Measurements from ENCODE around the gene TH.

GRCh38 chr11:2116680-2117079 lies 54.9 kb downstream of the TH start:
- TF ChIP-seq CTCF (IDR thresholded peaks at IDR 0.05) (no peak), POLR2A (IDR thresholded peaks at IDR 0.05) (no peak)
